Keratinocyte (primary cell): ENCODE results near the gene RUFY3.

Experiments used
- EZH2 ChIP-seq: IDR thresholded peaks from one replicate; pipeline ENCODE4 v1.6.1; 2012; ENCODE audit warnings: inconsistent platforms, mild to moderate bottlenecking, low read length, moderate library complexity
- TF ChIP-seq, protein P1 (sequence below), 3 experiments: IDR thresholded peaks in 1 of 3; conservative IDR thresholded peaks in 1 of 3; optimal IDR thresholded peaks in 1 of 3; 2 replicates in 2 of 3; 3 replicates in 1 of 3; pipeline versions ENCODE3 to v1.5.1; 2011; ENCODE audit warnings: low read length in 3 of 3, mild to moderate bottlenecking in 3 of 3, moderate library complexity in 2 of 3, control low read depth in 1 of 3, inconsistent platforms in 1 of 3; ENCODE audit not compliant: insufficient read depth in 2 of 3; ENCODE audit errors: extremely low read depth in 1 of 3

DNA sequence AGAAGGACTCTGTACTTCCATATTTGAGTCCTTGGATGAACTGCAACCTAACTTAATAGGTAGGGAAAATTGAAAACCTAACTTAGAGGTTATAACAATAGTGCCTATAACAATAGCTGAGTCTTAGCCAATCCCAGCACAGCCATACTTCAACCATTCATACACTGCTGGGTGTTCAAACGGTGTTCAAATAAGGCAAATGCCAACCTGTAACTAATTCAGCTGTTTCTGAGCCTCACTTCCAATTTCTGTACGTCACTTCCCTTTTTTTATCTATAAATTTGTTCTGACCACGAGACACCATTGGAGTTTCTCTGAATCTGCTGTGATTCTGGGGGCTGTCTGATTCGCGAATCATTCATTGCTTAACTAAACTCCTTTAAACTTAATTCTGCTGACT, 127.5 kb downstream of the RUFY3 start:
- TF ChIP-seq, protein P1, sequence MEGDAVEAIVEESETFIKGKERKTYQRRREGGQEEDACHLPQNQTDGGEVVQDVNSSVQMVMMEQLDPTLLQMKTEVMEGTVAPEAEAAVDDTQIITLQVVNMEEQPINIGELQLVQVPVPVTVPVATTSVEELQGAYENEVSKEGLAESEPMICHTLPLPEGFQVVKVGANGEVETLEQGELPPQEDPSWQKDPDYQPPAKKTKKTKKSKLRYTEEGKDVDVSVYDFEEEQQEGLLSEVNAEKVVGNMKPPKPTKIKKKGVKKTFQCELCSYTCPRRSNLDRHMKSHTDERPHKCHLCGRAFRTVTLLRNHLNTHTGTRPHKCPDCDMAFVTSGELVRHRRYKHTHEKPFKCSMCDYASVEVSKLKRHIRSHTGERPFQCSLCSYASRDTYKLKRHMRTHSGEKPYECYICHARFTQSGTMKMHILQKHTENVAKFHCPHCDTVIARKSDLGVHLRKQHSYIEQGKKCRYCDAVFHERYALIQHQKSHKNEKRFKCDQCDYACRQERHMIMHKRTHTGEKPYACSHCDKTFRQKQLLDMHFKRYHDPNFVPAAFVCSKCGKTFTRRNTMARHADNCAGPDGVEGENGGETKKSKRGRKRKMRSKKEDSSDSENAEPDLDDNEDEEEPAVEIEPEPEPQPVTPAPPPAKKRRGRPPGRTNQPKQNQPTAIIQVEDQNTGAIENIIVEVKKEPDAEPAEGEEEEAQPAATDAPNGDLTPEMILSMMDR (optimal IDR thresholded peaks at IDR 0.05 in 1 of 3, IDR thresholded peaks at IDR 0.05 in 1 of 3, conservative IDR thresholded peaks at IDR 0.05 in 1 of 3; ENCODE audit: extremely low read depth in 1 of 3, insufficient read depth in 2 of 3, low read length in 3 of 3): no peak
- no peak for TF ChIP-seq EZH2
